ENCODE measurements around the gene CLEC20A.

Gene CLEC20A

DNA sequence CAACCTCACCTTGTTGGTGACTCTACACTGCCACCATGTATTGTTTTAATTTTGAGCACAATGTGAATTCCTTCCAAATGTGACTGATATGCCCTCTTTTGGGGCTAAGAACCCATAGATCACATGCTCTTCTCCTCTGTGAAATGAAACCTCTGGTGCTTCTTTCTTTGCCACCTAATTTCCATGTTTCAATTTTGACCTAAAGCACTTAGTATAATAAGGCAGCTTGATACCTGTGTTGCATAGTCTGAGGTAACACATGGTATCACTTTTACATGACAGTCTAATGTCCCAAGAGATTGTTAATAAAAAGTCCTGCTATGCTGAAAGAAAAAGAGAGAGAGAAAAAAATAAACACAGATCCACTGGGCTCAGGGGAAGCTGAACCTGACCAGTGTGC is 24.2 kb downstream of the CLEC20A start:
- no peak for DNase-seq (ENCODE audit: low spot score)

DNA sequence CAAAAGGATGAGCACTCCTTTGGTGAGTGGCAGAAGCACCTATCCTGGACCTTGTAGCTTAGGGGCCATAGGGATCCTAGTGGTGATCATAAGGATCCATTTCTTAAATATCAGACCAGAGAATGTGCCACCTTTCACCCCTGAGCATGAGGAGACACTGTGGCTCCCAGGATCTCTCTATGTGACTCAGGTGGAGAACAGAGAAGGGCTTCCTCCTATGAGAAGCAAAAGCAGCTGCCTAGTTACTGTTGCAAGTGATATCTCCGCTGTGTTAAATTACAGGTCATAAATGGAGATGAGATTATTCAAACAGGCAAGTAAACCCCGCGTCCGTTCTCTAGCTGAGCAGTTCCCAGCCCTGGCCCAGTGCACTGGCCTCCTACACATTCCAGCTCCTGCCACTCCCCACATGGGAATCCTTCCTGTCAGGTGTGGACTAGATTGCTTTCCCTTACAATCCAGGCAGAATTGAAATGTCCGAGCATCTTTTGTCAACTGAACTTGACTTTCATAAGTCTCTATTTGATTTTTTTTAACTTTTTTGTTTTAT is 26.3 kb downstream of the CLEC20A start:
- DNase-seq (ENCODE audit: low spot score), result no peak

DNA sequence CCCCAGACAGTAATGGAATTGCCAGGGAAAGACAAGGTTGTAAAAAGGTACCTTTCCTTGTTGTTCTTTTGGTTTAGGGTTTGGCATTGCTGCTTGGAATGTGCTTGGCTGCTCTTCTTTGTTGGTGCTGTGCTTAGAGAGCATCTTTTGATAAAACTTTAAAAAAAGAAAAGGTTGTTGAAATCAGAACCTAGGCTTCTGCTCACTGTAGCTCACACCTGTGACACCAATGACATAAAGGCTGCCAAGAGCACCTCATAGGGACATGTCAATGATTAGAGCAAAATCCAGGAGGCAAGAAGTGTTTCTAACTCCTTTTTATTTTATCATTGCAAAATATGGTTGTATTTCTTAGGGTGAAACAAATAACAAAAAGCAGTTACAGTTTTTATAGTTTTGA is 28.9 kb downstream of the CLEC20A start:
- no peak for DNase-seq (ENCODE audit: low spot score)

DNA sequence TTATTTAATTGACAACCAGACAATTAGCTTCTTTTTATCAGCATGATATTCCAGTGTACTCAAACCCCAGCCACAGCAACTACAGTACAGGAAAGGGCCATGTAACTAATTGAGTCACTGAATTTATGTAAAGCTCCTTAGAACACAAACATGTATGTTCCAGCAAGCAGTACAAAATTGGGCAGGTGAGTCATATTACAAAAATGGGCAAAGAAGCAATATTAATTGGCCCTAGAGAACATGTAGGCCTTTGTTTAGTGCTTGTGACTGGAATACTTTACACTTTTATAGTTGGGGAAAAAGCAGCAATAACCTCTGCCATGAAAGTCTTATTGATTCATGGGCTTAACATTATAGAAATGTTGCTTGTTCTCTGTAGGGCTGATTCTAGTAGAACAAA is 31.8 kb downstream of the CLEC20A start:
- DNase-seq (ENCODE audit: low spot score), result no peak

DNA sequence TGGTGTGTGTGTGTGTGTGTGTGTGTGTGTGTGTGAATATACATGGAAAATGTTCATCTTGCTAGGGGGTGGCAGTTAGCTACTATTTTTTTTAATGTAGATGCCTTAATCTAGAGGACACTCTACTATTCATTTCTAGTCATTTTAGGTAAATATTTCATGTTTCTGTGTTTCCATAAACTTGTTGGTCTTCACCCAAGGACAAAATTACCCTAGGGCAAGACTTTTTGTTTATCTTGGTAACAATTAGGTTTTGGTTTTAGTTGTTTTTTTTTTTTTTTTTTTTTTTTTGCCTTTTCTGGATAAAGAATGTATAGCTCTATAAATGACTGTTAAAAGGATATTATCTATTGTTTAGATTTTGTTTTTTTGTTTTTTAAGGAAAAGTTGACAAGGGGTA is 32.2 kb downstream of the CLEC20A start:
- no peak for DNase-seq (ENCODE audit: low spot score)

DNA sequence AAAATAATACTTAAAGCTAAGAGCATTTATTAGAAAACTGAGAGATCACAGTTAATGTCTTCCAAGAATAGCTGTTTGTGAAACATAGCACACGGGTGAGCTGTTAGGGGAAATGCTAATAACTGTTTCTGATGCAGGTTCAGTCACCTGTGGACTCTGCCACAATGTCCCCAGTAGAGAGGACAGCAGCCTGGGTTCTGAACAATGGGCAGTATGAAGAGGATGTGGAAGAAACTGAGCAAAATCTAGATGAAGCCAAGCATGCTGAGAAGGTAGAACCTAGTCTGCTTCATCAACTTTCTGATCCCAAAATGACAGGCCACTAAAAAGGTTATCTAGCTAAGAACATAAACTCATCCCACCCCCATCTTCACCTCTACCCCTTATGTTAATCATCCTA is 32.6 kb downstream of the CLEC20A start:
- no peak for DNase-seq (ENCODE audit: low spot score)

DNA sequence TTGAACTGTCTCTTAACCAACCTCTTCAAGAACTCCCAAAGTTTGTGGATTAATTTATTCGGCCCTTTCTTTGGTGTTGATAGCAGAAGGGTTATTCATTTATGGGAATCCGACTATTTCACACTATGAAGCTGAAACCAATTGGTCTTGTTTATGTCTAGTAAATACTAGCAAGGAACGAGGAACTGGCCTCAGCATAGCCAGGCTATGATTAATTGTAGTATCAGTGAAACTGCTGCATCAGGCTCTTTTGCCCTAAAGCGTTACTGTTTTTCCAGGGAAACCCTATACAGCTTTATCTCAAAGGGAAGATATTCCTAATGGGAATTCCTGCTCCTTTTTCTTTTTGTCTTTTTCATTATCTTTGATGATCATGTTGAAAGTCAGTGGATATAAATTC is 35.1 kb downstream of the CLEC20A start:
- no peak for DNase-seq (ENCODE audit: low spot score)

DNA sequence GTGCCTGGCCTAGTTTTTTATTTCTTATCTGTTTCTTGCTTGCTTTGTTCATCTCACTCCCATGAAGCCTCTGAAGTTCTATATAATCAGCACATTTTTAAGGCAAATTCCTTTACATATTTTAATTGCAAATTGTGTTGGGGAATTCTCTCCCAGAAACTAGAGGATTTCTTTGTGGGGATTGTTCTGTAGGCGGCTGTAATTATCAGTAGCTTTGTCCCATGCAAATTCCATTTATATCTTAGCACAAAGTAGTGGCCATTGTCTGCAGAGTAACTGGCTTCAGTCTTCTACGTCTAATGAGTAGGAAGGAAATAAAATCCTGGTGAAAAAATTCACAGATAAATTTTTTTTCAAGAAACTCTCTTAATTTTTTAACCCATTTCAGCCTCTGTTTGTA is 35.7 kb downstream of the CLEC20A start:
- no peak for DNase-seq (ENCODE audit: low spot score)

DNA sequence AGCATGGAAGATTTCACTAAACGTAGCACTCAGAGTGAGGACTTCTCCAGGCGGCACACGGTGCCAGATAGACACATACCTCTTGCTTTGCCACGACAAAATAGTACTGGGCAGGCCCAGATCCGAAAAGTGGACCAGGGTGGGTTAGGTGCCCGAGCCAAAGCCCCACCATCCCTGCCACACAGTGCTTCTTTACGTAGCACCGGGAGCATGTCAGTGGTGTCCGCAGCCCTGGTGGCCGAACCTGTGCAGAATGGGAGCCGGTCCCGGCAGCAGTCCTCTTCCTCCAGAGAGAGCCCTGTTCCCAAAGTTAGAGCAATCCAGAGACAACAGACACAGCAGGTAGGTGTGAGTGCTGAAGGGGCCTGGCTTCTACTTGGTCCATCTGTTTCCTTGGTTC is 38.6 kb downstream of the CLEC20A start:
- no peak for DNase-seq (ENCODE audit: low spot score)

DNA sequence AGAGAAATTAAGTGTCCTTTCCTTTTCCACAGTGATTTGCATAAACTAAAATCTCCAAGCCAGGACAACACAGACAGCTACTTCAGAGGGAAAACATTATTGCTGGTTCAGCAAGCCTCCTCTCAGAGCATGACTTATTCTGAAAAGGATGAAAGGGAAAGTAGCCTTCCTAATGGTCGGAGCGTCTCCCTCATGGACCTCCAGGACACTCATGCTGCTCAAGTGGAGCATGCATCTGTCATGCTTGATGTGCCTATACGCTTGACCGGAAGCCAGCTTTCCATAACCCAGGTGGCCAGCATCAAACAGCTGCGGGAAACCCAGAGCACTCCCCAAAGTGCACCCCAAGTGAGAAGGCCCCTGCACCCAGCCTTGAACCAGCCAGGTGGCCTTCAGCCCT is 39.1 kb downstream of the CLEC20A start:
- no peak for DNase-seq (ENCODE audit: low spot score)

DNA sequence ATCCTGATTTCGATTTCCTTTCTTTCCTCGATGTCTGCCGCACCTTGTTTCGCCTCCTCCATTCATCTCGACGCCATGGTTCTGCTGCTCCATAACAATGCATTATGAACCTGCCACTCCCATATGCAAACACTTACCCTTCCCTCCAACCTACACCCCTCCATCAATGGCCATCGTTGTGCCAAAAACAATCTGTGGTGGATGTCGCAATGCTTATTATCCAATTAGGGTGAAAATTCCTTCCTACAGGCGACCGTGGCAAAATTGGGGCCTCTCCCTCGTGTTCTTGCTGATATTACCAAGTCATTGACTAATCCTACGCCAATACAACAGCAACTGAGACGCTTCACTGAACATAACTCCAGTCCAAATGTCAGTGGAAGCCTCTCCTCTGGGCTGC is 40.3 kb downstream of the CLEC20A start:
- DNase-seq (ENCODE audit: low spot score), result no peak

DNA sequence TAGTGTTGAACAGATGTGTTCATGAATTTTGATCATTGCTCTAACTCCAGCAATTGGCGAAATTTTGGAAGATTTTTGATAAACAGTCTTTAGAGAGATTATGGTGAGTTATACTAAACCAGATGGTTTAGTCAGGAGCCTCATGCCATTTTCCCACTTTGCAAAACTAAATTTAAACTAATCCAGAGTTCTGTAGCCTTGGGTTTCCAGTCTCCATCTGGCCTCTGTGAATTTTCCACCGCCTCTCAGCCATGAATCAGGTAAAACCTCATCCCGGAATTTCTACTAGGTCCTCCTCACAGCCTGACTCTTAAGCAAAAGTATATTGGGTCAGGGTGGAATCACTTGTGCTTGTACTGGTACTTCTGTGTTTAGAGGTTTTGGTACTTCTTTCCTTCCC is 44.8 kb downstream of the CLEC20A start:
- no peak for DNase-seq (ENCODE audit: low spot score)

DNA sequence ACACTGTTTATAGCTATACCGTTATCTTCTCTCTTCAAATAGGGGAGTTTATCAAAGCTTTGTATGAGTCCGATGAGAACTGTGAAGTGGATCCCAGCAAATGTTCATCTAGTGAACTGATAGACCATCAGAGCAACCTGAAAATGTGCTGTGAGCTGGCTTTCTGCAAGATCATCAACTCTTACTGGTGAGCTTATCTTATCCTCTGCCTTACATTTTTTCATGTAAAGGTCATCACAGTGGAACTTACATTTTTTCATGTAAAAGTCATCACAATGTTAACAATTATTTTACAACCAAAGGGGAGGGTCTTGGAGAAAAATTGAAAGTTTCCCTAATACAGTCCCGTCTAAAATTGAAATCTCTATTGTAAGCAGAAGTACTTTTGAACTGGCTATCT is 45.2 kb downstream of the CLEC20A start:
- no peak for DNase-seq (ENCODE audit: low spot score)

DNA sequence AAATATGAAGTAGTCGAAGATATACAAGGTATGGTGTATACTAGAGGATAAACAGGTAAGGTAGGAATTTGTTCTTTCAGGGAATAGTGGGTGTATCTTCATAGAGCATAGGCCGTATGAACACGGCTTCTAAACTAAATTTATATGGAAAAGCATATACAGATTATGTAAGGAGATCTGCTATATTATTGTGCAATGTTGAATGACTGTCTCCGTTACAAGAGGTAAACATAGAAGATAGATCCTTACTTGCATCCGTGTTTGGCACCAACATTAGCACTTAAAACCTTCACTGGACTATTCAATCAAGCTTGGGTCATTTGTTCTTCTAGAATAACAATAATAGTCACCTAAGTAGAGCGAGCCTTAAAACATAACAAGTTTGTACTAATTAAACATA is 45.9 kb downstream of the CLEC20A start:
- no peak for DNase-seq (ENCODE audit: low spot score)

DNA sequence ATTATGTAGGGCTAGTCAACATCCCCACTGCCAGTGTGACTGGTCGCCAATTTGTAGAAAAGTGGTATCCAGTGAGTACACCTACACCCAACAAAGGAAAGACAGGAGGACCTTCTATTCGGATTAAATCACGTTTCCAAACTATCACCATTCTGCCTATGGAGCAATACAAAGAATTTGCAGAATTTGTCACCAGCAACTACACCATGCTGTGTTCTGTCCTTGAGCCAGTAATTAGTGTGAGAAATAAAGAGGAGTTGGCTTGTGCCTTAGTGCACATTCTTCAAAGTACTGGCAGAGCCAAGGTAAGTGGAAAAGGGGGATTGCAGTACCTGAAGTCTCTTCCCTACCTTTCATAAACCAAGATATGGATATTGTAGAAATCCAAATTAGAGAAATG is 53.8 kb downstream of the CLEC20A start:
- no peak for DNase-seq (ENCODE audit: low spot score)

DNA sequence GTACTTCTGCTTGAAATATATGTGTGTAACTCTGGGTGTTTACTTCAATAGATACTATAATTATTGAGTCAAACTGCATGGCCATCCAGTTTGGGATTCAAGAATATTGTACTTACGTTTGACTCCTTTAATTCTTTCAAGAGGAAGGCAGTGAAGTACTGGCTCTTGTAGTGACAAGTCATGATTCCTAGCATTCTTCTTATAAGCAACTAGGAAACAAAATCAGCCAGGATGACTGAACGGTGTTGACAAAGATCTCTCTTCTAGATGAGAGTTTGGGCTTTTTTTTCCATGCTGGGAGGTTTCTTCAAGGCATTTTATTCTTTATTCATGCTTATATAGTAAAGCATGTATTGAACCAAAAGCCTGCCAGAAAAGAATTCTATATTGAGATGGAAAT is 58.3 kb downstream of the CLEC20A start:
- no peak for DNase-seq (ENCODE audit: low spot score)

DNA sequence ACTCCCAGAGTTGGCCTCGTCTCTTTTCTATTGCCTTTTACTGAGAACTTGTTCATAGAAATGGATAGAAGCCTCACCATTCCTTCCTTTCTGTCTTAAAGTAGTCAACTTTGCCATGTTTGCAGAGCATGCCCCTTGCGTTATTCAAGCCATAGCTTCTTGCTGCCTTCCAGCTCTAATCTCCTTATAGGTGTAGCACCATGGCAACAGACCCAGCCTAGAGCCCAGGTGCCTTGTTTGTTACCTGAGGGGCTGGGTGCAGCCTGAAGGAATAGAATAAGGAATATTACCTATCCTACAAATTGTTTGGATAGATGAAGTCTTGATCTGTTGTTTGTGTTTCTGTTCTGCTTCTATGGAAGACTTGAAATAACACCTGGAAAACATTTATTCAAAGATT is 59.9 kb downstream of the CLEC20A start:
- no peak for DNase-seq (ENCODE audit: low spot score)

DNA sequence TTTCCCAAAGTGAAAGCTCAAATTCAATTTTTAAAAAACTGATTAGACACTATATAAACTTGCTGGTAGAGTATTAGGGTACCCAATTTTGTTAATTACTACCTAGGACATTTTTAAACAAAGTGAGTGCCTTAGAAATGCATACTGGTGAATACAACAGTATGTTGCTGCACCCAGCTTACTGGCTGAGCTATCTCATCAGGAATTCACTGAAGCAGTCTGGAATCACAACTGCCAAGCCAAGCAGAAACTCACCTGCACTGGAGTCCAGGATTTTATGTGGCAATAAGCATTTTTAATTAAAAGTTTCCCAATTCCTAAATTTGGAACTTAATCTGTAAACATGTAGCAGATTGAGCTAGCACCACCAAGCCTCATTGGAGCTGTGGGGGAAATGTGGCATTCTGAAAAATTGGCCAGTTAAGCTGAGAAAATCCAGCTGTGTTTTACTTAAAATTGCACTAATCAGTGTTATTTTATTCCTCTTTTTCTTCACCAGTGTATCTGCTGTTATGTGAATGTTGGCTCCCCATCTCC is 61.8 kb downstream of the CLEC20A start:
- no peak for DNase-seq (ENCODE audit: low spot score)

DNA sequence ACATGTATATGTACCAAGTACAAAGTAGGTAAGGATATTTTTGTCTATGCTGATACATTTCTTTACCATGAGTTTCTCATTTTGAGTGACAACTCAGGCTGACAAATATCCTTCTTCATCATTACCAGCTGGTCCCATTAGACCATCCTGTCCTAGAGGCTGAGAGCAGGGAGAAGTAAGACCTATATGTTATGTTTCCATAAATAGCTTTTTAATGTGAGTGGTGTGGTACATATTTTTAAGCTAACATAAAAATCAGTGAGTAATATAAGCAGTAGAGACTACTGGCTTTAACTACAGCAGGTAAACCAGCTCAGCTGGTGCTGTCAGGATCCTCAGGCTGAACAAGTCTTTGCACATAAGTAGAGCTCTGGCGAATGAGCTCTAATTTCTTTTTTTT is 62.4 kb downstream of the CLEC20A start:
- DNase-seq (ENCODE audit: low spot score), result no peak

All from cerebellar cortex (tissue), 1 donor.